ENCODE results near the gene SBF2. TPM values are rescaled to one million over a fixed set of nuclear protein-coding genes. Genes with fewer than 3 reads are reported as not detected.

SBF2 gene
- total and polyA plus RNA-seq, 2 donors (not counting 3 experiments of a cell fraction or from before 2014, with no cell fraction given): 15.4 to 42.4 TPM

DNA sequence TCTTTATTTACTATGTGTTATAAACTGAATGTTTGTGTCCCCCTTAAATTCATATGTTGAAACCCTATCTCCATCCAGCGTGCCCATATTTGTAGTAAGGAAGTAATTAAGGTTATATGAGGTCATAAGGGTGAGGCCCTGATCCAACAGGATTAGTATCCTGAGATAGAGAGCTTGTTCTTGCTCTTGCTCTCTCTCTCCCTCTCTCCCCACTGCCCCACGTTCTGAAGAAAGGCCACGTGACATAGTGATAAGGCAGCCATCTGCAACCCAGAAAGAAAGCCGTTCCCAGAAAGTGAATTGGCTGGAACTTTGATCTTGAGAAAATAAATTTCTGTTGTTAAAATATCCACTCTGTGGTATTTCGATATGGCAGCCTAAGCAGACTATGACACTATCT, 417.7 kb downstream of the SBF2 start:
- no peaks in the 10 kb centered on the region for H3K4me1 ChIP-seq (ENCODE audit: control insufficient read depth, extremely low read depth, insufficient read depth, low read length)
- H3K27ac ChIP-seq (ENCODE audit: insufficient read depth, low read depth, low read length): no peak overlapping the region
- H3K9me3 ChIP-seq (replicated peaks; ENCODE audit: control insufficient read depth, insufficient read depth, low read length): no peaks in the 10 kb centered on the region
- no TSS peak for BruUV-seq (replicated peaks)
- H3K4me2 ChIP-seq (ENCODE audit: insufficient read depth, low read length): no peak overlapping the region
- no peak overlapping the region for H2AFZ ChIP-seq (ENCODE audit: low read depth, low read length)
- H4K20me1 ChIP-seq (replicated peaks; ENCODE audit: control insufficient read depth, extremely low read depth, insufficient read depth, low read length): no peaks in the 10 kb centered on the region
- H3K36me3 ChIP-seq (ENCODE audit: control insufficient read depth in 2 of 2, extremely low read depth in 1 of 2, insufficient read depth in 2 of 2, low read length in 2 of 2): no peaks in the 10 kb centered on the region
- dilution Hi-C loops (cut with MboI; ENCODE audit: extremely low pct_ligation_motif_present, low sequenced_read_pairs): no loop called here
- CTCF ChIA-PET: no interaction called here
- TF ChIP-seq MYC (IDR thresholded peaks at IDR 0.05; ENCODE audit: low read depth, low read length) (no peak), GATA2 (IDR thresholded peaks at IDR 0.05; ENCODE audit: insufficient read depth, insufficient read length, low read depth, low read length) (no peak), POLR2A (IDR thresholded peaks at IDR 0.05; ENCODE audit: low read depth, low read length) (no peak), EZH2 (IDR thresholded peaks at IDR 0.05; ENCODE audit: borderline replicate concordance, low read depth, low read length, severe bottlenecking) (no peak), JUN (IDR thresholded peaks at IDR 0.05; ENCODE audit: borderline replicate concordance, insufficient read depth, insufficient read length, low read depth) (no peak), FOS (IDR thresholded peaks at IDR 0.05; ENCODE audit: borderline replicate concordance, insufficient read depth, low read length) (no peak), POLR2AphosphoS5 (IDR thresholded peaks at IDR 0.05; ENCODE audit: insufficient read depth, low read depth, low read length) (no peak)
- TF ChIP-seq, protein P1, sequence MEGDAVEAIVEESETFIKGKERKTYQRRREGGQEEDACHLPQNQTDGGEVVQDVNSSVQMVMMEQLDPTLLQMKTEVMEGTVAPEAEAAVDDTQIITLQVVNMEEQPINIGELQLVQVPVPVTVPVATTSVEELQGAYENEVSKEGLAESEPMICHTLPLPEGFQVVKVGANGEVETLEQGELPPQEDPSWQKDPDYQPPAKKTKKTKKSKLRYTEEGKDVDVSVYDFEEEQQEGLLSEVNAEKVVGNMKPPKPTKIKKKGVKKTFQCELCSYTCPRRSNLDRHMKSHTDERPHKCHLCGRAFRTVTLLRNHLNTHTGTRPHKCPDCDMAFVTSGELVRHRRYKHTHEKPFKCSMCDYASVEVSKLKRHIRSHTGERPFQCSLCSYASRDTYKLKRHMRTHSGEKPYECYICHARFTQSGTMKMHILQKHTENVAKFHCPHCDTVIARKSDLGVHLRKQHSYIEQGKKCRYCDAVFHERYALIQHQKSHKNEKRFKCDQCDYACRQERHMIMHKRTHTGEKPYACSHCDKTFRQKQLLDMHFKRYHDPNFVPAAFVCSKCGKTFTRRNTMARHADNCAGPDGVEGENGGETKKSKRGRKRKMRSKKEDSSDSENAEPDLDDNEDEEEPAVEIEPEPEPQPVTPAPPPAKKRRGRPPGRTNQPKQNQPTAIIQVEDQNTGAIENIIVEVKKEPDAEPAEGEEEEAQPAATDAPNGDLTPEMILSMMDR (IDR thresholded peaks at IDR 0.05; ENCODE audit: extremely low read depth in 1 of 2, insufficient read depth in 1 of 2, low read depth in 1 of 2, low read length in 2 of 2): no peak
- TF ChIP-seq, protein P2, sequence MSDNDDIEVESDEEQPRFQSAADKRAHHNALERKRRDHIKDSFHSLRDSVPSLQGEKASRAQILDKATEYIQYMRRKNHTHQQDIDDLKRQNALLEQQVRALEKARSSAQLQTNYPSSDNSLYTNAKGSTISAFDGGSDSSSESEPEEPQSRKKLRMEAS (IDR thresholded peaks at IDR 0.05; ENCODE audit: insufficient read depth, insufficient read length): no peak
- H3K9ac ChIP-seq (replicated peaks; ENCODE audit: extremely low read depth, insufficient read depth, low read length): no peak overlapping the region
- H3K27me3 ChIP-seq (ENCODE audit: control insufficient read depth in 2 of 2, insufficient read depth in 2 of 2, low read length in 2 of 2): no peaks in the 10 kb centered on the region
- FAIRE-seq: no peak
- POLR2A ChIA-PET: interaction anchor here (0.7 kb wide), 1 partner anchor 12 kb away, joined by 3 read pairs; no protein-coding TSS in a partner anchor
- no peaks in the 10 kb centered on the region for H3K9me1 ChIP-seq (replicated peaks; ENCODE audit: control insufficient read depth, extremely low read depth, insufficient read depth, low read length)
- intact Hi-C loops (cut with micrococcal nuclease): no loop called here
- no peaks in the 10 kb centered on the region for H3K79me2 ChIP-seq (ENCODE audit: control insufficient read depth, insufficient read depth, low read length)
- H3K4me3 ChIP-seq (replicated peaks in 1 of 3; ENCODE audit: insufficient read depth in 1 of 3, low read depth in 1 of 3, low read length in 3 of 3): no peak overlapping the region
- no peak for DNase-seq (ENCODE audit: low read depth, low spot score)
